ENCODE measurements around the gene PIKFYVE. TPM values are rescaled to one million over a fixed set of nuclear protein-coding genes. Genes with fewer than 3 reads are reported as not detected.

PIKFYVE gene
- total RNA-seq, 1 experiment from 2014 or later = 32.1 TPM

DNA sequence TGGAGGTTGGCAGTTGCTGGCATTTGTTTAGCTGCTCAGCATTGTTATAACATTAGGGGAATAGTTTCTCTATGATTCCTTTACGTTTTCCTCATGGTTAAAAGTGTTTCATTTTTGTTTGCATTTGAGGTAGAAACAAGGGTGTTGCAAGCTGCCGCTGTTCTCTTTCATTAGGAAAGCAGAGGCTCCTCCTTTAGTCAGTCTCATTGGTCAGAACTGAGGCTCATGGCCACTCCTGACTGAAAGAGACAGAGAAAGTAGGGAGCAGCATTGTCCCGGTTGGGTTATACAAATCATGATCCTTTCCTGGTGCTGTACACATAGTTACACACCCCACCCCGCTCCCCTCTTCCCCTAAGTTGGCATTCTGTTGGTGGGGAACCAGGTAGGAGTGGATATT is 80.7 kb downstream of the PIKFYVE start:
- ChIA-PET CTCF (no interaction called here), POLR2A (ENCODE audit: low non-redundant PET) (no interaction called here)

DNA sequence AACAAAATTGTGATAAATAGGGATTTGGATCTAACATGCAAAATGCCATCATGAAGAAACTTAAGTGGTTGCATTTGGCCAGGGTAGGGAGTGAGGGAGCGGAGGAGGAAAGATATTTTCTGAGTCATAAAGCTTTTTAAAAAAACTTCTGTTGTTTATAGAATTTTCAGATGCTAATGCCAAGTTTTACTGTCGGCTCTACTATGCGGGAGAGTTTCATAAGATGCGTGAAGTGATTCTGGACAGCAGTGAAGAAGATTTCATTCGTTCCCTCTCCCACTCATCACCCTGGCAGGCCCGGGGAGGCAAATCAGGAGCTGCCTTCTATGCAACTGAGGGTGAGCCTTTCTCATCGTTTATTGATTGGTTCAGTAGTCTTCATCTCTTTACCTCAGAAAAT is 84.6 kb downstream of the PIKFYVE start:
- ChIA-PET POLR2A (ENCODE audit: low non-redundant PET) (no interaction called here), CTCF (no interaction called here)
- no peak for TF ChIP-seq EZH2 (IDR thresholded peaks at IDR 0.05; ENCODE audit: borderline replicate concordance, low read depth, low read length, poor library complexity, severe bottlenecking)
- intact Hi-C loops (cut with micrococcal nuclease; ENCODE audit: unreplicated experiment) = no loop called here
- H3K27me3 ChIP-seq (replicated peaks; ENCODE audit: insufficient read depth, low read depth, low read length, poor library complexity) = no peaks in the 10 kb centered on the region
- H3K4me3 ChIP-seq (ENCODE audit: low read depth, low read length, poor library complexity, severe bottlenecking) = no peak overlapping the region
- no peak for DNase-seq (ENCODE audit: low spot score)
- no TSS peak for BruUV-seq (replicated peaks)
- no peaks in the 10 kb centered on the region for H3K9me3 ChIP-seq (ENCODE audit: low read depth, low read length, poor library complexity, severe bottlenecking)
- H3K4me1 ChIP-seq (ENCODE audit: insufficient read depth, low read length, poor library complexity, severe bottlenecking) = no peaks in the 10 kb centered on the region
- H3K36me3 ChIP-seq (ENCODE audit: insufficient read depth, low read length, poor library complexity, severe bottlenecking) = peaks cover 67% of the 10 kb centered on the region
- no peak overlapping the region for H3K27ac ChIP-seq (ENCODE audit: low read depth, low read length, poor library complexity, severe bottlenecking)

More for the DNA sequence above, 80.7 kb downstream of the PIKFYVE start:
- no peaks in the 10 kb centered on the region for H3K27me3 ChIP-seq (replicated peaks; ENCODE audit: insufficient read depth, low read depth, low read length, poor library complexity)
- H3K9me3 ChIP-seq (ENCODE audit: low read depth, low read length, poor library complexity, severe bottlenecking) = no peaks in the 10 kb centered on the region
- peaks cover 55% of the 10 kb centered on the region for H3K36me3 ChIP-seq (ENCODE audit: insufficient read depth, low read length, poor library complexity, severe bottlenecking)
- no peak for DNase-seq (ENCODE audit: low spot score)
- H3K4me1 ChIP-seq (ENCODE audit: insufficient read depth, low read length, poor library complexity, severe bottlenecking) = no peaks in the 10 kb centered on the region
- intact Hi-C loops (cut with micrococcal nuclease; ENCODE audit: unreplicated experiment) = no loop called here
- TF ChIP-seq EZH2 (IDR thresholded peaks at IDR 0.05; ENCODE audit: borderline replicate concordance, low read depth, low read length, poor library complexity, severe bottlenecking) = no peak
- TF ChIP-seq, protein P1, sequence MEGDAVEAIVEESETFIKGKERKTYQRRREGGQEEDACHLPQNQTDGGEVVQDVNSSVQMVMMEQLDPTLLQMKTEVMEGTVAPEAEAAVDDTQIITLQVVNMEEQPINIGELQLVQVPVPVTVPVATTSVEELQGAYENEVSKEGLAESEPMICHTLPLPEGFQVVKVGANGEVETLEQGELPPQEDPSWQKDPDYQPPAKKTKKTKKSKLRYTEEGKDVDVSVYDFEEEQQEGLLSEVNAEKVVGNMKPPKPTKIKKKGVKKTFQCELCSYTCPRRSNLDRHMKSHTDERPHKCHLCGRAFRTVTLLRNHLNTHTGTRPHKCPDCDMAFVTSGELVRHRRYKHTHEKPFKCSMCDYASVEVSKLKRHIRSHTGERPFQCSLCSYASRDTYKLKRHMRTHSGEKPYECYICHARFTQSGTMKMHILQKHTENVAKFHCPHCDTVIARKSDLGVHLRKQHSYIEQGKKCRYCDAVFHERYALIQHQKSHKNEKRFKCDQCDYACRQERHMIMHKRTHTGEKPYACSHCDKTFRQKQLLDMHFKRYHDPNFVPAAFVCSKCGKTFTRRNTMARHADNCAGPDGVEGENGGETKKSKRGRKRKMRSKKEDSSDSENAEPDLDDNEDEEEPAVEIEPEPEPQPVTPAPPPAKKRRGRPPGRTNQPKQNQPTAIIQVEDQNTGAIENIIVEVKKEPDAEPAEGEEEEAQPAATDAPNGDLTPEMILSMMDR (conservative IDR thresholded peaks at IDR 0.05; ENCODE audit: low read depth, low read length) = no peak
- no TSS peak for BruUV-seq (replicated peaks)
- no peak overlapping the region for H3K27ac ChIP-seq (ENCODE audit: low read depth, low read length, poor library complexity, severe bottlenecking)
- no peak overlapping the region for H3K4me3 ChIP-seq (ENCODE audit: low read depth, low read length, poor library complexity, severe bottlenecking)

DNA sequence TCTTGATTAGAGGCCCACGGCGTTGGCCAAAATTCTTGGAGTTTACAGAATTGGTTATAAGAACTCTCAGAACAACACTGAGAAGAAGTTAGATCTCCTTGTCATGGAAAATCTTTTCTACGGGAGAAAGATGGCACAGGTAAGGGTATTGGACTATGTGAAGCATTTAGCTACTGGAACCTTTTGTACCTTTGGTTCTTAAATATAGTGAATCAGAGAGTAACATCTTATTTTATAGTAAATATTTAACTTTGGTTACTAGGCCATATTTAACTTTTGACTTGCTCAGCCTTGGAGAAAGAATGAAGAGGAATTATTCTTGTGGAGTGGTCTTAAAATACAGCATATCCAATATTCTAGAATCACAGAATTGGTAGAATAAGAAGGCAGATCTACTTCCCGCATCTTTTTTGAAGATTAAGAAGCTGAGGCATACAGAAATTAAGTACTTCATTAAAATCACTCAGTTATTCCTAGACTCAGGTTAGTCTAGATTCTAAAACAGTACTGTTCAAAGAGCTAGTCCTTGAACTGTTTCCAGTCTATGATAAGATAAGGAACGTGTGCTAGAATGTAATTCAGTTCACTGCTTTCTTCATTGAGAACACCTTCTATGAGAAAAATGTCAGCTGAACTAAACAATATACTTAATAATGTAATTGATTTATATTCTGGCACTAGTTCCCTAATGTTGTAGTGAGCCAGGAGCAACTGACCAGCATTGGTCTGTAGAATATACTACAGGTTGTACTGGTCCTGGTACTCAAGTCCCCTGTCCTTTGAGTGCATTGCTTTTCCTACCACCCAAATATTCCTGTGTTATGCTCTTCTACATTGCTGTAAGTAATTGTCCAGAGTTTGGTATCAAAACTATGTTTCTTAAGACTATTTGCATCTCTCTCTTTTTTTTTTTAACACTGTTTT is 86.9 kb downstream of the PIKFYVE start:
- H3K27ac ChIP-seq (ENCODE audit: low read depth, low read length, poor library complexity, severe bottlenecking) = no peak overlapping the region
- H3K9me3 ChIP-seq (ENCODE audit: low read depth, low read length, poor library complexity, severe bottlenecking) = no peaks in the 10 kb centered on the region
- H3K4me3 ChIP-seq (ENCODE audit: low read depth, low read length, poor library complexity, severe bottlenecking) = no peak overlapping the region
- no TSS peak for BruUV-seq (replicated peaks)
- no peaks in the 10 kb centered on the region for H3K27me3 ChIP-seq (replicated peaks; ENCODE audit: insufficient read depth, low read depth, low read length, poor library complexity)
- TF ChIP-seq, protein P1 (conservative IDR thresholded peaks at IDR 0.05; ENCODE audit: low read depth, low read length) = no peak
- TF ChIP-seq EZH2 (IDR thresholded peaks at IDR 0.05; ENCODE audit: borderline replicate concordance, low read depth, low read length, poor library complexity, severe bottlenecking) = no peak
- peaks cover 57% of the 10 kb centered on the region for H3K36me3 ChIP-seq (ENCODE audit: insufficient read depth, low read length, poor library complexity, severe bottlenecking)
- ChIA-PET CTCF (no interaction called here), POLR2A (ENCODE audit: low non-redundant PET) (no interaction called here)
- intact Hi-C loops (cut with micrococcal nuclease; ENCODE audit: unreplicated experiment) = no loop called here
- DNase-seq (ENCODE audit: low spot score) = no peak
- H3K4me1 ChIP-seq (ENCODE audit: insufficient read depth, low read length, poor library complexity, severe bottlenecking) = no peaks in the 10 kb centered on the region

All from A673 (cell line).